GM12874 (cell line): ENCODE data around the gene RTRAF.

Source experiments
- TF ChIP-seq, protein P1 (sequence below): IDR thresholded peaks from 2 replicates; pipeline ENCODE4 v1.5.1; 2011; ENCODE audit warnings: low read depth, mild to moderate bottlenecking, control low read depth, low read length, moderate library complexity; ENCODE audit not compliant: insufficient read depth

Gene RTRAF

DNA sequence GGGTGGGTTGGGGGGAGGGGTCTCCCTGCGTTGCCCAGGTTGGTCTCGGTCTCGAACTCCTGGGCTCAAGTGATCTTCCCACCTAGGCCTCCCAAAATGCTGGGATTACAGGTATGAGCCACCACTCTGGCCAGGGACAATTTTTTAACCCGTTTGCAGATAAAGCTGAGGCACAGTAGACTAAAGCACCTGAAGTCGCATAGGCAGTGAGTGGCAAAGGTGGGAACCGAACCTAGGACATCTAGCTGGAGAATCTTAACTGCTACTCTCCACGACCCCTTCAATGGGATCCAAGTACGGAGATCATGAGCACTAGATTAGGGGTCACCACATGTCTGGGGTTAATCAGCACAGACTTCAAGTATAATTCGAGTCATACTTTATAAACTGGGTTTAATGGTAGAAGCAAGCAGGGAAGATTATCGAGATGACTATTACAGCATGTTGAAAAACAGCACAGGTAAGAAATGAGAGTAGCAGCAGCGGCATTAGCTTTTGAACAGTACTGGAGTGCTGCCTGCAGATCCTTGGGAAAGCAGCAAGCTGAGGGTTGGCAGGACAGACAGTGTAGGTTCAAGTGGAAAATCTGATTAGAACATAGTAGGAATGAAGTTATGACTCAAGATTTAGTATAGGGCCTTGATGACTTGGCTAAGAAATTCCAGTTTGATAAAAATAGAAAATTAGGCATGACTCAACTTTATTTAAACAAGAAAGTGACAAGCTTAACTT, 55.6 kb downstream of the RTRAF start:
- TF ChIP-seq, protein P1, sequence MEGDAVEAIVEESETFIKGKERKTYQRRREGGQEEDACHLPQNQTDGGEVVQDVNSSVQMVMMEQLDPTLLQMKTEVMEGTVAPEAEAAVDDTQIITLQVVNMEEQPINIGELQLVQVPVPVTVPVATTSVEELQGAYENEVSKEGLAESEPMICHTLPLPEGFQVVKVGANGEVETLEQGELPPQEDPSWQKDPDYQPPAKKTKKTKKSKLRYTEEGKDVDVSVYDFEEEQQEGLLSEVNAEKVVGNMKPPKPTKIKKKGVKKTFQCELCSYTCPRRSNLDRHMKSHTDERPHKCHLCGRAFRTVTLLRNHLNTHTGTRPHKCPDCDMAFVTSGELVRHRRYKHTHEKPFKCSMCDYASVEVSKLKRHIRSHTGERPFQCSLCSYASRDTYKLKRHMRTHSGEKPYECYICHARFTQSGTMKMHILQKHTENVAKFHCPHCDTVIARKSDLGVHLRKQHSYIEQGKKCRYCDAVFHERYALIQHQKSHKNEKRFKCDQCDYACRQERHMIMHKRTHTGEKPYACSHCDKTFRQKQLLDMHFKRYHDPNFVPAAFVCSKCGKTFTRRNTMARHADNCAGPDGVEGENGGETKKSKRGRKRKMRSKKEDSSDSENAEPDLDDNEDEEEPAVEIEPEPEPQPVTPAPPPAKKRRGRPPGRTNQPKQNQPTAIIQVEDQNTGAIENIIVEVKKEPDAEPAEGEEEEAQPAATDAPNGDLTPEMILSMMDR, result no peak

GRCh38 chr14:52046376-52046917, 57.1 kb downstream of the RTRAF start:
- TF ChIP-seq, protein P1, result no peak

DNA sequence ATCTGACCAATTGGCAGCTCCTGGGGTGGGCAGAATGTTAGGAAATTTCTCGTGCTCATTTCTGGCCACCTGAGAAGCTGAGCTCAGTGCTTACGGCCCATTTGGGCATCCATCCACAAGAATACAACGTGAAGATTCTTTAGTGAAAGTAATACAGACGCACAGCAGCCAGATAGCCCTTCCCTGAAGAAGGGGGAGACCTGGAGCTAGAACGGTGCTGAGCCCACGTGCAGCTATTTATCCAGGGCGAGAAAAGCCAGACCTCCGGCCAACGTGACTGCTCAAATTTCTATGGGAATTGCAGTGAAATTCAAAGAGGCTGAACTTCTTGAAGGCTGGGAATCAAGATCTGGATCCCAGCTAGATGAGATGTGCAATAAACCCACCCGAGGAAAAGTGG, 58.8 kb downstream of the RTRAF start:
- TF ChIP-seq, protein P1, result no peak

DNA sequence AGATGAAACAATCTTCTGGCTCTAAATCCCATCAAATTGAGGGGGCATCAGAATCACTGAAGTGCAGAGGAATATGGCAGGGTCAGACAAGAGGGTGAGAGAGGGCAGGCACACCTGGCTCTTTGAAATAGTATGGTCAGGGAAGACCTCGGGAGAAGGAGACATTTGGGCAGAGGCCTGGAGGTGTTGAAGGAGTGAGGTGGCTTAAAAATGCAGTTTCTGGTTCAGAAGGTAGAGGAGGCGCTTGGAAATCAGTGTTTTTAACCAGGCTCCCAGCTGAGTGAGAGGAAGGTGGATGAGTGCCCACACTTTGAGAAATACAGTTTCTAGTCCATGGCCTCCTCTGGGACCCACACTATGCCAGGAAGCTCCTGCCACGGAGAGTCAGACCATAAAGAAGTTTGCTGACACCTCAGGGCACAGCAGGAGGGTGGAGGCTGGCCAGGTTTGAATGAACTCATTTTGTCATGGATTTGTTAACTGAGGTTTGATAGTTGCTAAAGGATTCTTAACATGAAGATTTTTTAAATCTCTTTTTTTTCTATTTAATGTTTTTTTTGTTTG, 59.4 kb downstream of the RTRAF start:
- TF ChIP-seq, protein P1, result no peak

- TF ChIP-seq, protein P1, result no peak
These were observed 59.9 kb downstream of the RTRAF start for GRCh38 chr14:52049271-52049670.

DNA sequence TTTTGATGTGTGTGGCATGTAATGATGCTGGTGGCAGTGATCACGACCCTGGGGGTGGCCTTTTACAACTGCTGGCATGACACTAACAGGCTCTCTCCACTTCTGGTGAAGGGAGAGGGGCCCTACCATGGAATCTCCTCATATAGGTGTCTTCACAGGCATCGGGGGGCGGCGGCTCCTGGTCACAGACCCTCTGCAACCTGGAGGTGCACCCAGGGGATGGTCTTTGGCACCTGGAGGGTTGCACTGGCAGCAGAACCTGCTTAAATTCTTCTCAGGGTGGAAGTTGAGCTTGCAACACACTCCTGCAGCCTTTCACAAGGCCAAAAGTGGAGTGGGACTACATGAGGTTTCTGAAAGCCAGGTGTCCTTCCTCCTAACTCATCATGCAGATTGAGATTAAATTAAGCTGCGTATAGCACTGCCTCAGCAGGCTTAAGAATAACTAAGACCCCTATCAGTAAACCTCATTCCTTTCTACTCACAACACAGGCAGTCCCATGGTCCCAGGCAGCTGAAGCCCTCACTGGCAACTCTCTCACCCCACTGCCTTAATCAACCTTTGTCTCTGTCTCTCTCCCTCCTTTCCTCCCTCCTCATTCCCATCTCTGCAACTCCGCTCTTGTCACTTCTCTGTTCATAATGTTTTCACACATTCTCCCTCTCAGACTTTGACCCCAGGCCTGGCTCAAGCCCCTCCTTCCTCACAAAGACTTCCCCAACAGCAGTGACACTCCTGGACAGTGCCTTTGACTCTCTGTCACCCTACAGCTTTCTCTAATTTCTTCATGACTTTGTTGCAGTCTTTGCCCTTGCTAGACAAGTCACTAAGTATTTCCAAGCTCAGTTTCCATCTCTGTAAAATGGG, 60.6 kb downstream of the RTRAF start:
- TF ChIP-seq, protein P1, result no peak

DNA sequence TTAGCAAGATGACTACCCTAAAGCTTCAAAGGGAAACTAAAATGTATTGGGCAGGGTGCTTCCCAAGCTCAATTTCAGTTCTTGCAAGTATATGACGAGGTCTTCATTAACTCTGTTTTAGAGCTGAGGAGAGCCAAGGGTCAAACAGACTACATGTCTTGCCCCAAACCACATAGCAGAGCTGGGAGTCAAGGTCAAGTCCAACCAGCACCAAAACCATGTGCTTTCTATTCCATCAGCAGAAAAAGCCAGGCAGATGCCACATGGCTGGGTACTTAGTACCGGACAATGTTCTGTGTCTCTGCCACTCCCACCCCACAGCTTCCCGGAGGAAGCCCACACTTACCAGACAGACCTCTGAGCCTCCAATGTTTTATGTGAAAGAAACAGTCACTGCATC, 61.9 kb downstream of the RTRAF start:
- TF ChIP-seq, protein P1, result no peak
